Ovary (tissue), 3 donors: ENCODE results near the gene EFNA4.

ENCODE experiments used
- CTCF ChIP-seq, 3 donors: fragments of 450-650 bp in 2 of 3; fragments of 200-600 bp in 1 of 3; IDR thresholded peaks; one replicate each; pipeline versions ENCODE4 v1.5.1 to v1.8.0; 2016 to 2022; ENCODE audit warnings: antibody characterized with exemption in 3 of 3, mild to moderate bottlenecking in 1 of 3
- EP300 ChIP-seq: sonication (generic); formaldehyde crosslinking; IDR thresholded peaks from one replicate; pipeline ENCODE4 v1.6.1; 2017; ENCODE audit warnings: antibody characterized with exemption
- POLR2A ChIP-seq: fragments of 450-650 bp; IDR thresholded peaks from one replicate; pipeline ENCODE4 v1.6.1; 2017; ENCODE audit warnings: antibody characterized with exemption, mild to moderate bottlenecking, moderate library complexity
- donor health status: DM: no; HTN: no; CAD: no.

- TF ChIP-seq POLR2A: no peak
- TF ChIP-seq CTCF (IDR thresholded peaks at IDR 0.05): peak; percentile 84 to 90 (median 87)
- TF ChIP-seq EP300: no peak
Observed at GRCh38 chr1:155086128-155086741, 22.7 kb downstream of the EFNA4 start.
